A172 (cell line): ENCODE data around the gene NUB1. TPM values are rescaled to one million over a fixed set of nuclear protein-coding genes. Genes with fewer than 3 reads are reported as not detected.

ENCODE experiments used
- DNase-seq: peaks from one replicate; pipeline ENCODE4 v3.0.0-alpha.2; 2015; ENCODE audit warnings: low spot score
- total RNA-seq: library from RNA; depleted of rRNA; stranded (reverse); fragments of >200 nt; shearing (Covaris generic); gene quantifications from 2 replicates; pipeline ENCODE4 v1.2.3, GENCODE V29; 2014

NUB1 gene
- total RNA-seq, 1 experiment from 2014 or later, result 58.0 TPM

GRCh38 chr7:151388430-151388829 lies 46.8 kb downstream of the NUB1 start:
- no peak for DNase-seq

DNA sequence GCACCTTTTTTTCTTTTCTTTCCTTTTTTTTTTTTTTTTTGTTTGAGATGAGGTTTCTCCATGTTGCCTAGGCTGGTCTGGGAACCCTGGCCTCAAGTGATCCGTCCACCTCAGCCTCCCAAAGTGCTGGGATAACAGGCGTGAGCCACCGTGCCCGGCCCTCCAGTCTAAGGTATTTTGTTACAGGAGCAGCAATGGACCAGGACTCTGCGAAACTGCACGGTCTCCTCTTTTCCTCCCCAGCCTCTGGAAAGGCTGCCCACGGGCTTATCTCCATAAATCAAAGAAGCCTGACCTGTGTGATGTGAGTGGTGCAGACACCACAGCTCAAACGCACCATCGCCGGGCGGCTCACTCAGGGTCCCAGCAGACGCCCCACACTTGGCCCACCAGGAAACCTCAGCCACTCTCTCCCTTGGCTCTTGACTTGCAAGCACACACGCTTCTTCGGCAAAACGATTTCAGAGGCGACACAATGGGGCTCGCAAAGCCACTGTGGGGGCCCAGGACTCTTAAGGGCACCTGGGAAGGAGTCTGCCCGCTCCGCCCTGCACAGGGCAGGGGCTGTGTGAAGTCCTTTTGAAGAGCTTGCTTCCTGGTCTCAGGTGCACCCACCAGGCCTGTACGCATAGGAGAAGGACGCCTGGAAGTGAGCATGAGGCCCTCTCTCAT lies 47.6 kb downstream of the NUB1 start:
- no peak for DNase-seq

DNA sequence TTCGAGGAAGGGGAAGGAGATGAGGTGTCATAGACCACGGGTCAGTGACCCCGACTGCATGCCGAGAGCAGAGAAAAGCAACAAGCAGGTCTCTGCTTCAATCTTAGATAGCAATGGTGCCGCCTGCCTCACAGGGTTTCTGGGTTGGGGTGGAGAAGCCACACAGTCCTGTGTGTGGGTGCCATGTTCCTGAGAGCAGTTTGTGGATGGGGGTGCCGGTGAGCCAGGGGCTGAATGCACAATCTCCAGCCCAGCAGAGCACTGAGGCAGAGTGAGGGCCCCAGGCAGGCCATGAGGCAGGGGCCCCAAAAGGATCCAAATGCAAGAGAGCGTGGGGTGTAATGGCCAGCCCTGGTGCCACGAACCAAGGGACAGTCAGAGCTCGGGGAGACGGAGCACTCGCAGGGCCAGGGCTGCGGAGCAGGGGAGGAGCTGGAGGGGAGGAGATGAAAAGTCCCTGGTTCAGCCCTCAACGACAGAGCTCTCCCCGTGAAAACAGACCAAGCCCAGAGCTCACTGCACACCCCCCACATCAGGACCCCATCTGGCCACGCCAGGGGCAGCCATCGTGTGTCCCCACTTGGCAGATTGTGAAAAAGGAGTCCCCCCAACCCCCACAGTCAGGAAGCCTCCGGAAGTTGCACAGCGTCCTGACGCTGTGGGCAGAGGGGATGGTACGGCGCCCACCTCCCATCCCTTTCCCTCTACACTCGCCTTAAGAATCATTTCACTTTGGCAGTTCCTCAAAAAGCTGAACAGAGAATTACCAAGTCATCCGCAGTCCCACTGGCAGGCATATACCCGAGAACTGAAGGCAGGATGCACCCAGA lies 48.4 kb downstream of the NUB1 start:
- no peak for DNase-seq

GRCh38 chr7:151390598-151391357 lies 49.2 kb downstream of the NUB1 start:
- DNase-seq, result no peak

- no peak for DNase-seq
These were observed 49.7 kb downstream of the NUB1 start for GRCh38 chr7:151391358-151391730.

DNA sequence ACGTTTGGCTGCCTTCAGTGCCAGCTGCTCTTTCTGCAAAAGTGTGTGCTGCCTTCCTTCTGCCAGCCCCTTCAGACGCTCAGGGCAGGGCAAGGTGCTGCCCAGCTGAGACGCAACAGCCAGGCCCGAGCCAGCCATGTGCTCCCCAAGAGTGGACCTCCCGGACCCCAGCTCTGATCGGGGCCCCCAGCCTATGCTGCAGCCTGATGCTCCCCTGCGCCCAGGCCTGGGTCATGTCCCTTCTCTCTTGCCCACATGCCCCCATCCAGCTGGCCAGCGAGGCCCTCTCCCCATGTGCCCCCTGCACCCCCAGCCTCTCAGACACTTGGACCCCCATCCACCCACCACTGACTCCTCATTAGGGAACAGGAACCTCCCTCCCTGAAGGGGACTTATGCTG lies 50.4 kb downstream of the NUB1 start:
- no peak for DNase-seq

- DNase-seq, result no peak
These were observed 50.8 kb downstream of the NUB1 start for GRCh38 chr7:151392426-151392825.

DNA sequence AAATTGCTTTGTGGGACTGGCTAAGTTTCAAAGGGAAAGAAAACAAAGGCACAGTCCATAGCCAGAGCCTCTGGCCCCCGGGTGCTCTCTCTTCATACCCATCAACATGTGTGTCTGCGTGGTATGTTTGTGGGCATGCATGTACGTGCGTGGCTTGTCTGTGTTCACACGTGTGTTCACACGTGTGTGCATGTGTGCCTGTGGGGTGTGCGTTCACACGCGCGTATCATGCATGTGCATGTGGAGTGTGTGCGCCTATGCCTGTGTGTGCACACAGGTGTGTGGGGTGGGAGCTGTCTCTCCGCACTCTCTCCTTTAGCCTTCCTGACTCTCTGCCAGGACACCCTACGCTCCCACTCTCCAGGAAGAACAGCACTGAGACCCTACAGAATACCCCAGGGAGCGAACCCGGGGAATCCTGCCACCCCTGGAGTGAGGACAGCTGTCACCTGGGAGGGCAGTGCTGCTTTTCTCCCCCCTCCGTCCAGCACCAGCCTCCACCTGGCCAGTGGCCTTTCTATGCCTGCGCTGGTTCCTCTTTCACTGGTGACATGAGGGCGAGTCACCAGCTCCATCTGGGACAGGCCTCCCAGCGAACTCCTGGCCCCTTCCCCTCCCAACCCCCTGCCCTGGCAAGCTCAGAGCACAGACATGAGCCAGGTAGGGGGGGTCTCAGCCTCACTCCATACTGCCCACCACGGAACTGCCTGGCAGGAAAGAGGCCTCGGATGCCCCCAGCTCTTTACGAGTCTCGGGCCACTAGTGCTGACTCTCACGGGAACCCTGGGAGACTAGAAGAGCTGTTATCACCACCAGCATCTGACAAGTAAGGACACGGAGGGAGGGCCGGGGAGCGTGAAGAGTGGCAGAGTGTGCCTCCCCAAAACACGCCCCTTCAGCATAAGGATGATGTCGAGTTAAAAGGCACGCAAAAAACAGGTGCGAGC lies 51.7 kb downstream of the NUB1 start:
- no peak for DNase-seq

GRCh38 chr7:151394076-151395035 lies 52.7 kb downstream of the NUB1 start:
- no peak for DNase-seq

DNA sequence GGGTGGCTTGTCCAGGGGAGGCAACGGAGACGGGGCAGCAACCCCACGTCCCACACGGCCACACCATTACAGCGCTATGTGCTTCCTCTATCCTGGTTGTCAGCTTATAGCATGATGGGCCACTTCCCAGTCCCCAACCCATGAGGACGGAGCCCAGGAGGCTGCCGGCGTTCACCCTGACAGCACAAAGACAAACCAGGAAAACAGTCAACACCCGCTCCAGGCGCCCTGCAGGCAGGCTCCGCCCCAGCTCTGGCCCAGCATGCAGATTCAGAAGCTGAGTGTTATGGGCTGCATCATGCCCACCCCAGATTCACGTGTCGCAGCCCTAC lies 53.4 kb downstream of the NUB1 start:
- no peak for DNase-seq

GRCh38 chr7:151396328-151396970 lies 54.8 kb downstream of the NUB1 start:
- no peak for DNase-seq

GRCh38 chr7:151397026-151397425 lies 55.4 kb downstream of the NUB1 start:
- no peak for DNase-seq

GRCh38 chr7:151398446-151399304 lies 57.1 kb downstream of the NUB1 start:
- no peak for DNase-seq

DNA sequence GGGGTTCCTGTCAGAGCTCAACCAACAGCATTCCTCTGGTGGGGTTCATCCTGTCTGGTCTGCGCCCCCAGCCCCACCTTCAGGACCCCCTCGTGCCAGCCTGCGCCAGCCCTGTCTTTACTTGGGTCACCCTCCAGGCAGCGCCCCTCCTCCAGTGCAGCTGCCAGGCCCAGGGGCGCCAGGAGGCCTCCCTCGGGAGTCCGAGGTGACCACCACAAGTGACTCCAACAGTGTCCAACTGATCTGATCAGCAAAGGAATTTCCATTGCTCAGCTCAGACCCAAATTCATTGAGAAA lies 57.6 kb downstream of the NUB1 start:
- no peak for DNase-seq

- DNase-seq, result no peak
These were observed 58.3 kb downstream of the NUB1 start for GRCh38 chr7:151399906-151400305.

GRCh38 chr7:151400626-151401315 lies 59.2 kb downstream of the NUB1 start:
- DNase-seq, result no peak

GRCh38 chr7:151402029-151402835 lies 60.6 kb downstream of the NUB1 start:
- no peak for DNase-seq

GRCh38 chr7:151403764-151404163 lies 62.2 kb downstream of the NUB1 start:
- DNase-seq, result no peak
